AG20443 (cell line): ENCODE results near the gene SFMBT2.

Experiments
- DNase-seq: peaks from one replicate; pipeline ENCODE4 v3.0.0; 2012; ENCODE audit warnings: low spot score, mixed read lengths

Gene SFMBT2

GRCh38 chr10:7298495-7298894 is 112.3 kb downstream of the SFMBT2 start:
- DNase-seq = no peak

- no peak for DNase-seq
These were observed 113.7 kb downstream of the SFMBT2 start for GRCh38 chr10:7297094-7297493.

GRCh38 chr10:7296648-7297047 is 114.2 kb downstream of the SFMBT2 start:
- no peak for DNase-seq

- no peak for DNase-seq
These were observed 114.8 kb downstream of the SFMBT2 start for GRCh38 chr10:7296076-7296475.

GRCh38 chr10:7293378-7293920 is 117.4 kb downstream of the SFMBT2 start:
- no peak for DNase-seq

GRCh38 chr10:7291487-7292270 is 119.2 kb downstream of the SFMBT2 start:
- DNase-seq = no peak

- DNase-seq = no peak
These were observed 122.7 kb downstream of the SFMBT2 start for GRCh38 chr10:7288060-7288690.

GRCh38 chr10:7287377-7287776 is 123.5 kb downstream of the SFMBT2 start:
- no peak for DNase-seq

- no peak for DNase-seq
These were observed 125.1 kb downstream of the SFMBT2 start for GRCh38 chr10:7285522-7286322.

GRCh38 chr10:7283246-7283645 is 127.6 kb downstream of the SFMBT2 start:
- DNase-seq = no peak

GRCh38 chr10:7282457-7282856 is 128.4 kb downstream of the SFMBT2 start:
- DNase-seq = no peak

- DNase-seq = no peak
These were observed 129.4 kb downstream of the SFMBT2 start for GRCh38 chr10:7281429-7281828.

GRCh38 chr10:7279303-7279702 is 131.5 kb downstream of the SFMBT2 start:
- DNase-seq = no peak

- no peak for DNase-seq
These were observed 133.0 kb downstream of the SFMBT2 start for GRCh38 chr10:7277867-7278266.

- no peak for DNase-seq
These were observed 133.4 kb downstream of the SFMBT2 start for GRCh38 chr10:7277432-7277831.

GRCh38 chr10:7275761-7276440 is 134.9 kb downstream of the SFMBT2 start:
- no peak for DNase-seq

GRCh38 chr10:7274293-7274692 is 136.5 kb downstream of the SFMBT2 start:
- DNase-seq = no peak

- no peak for DNase-seq
These were observed 138.8 kb downstream of the SFMBT2 start for GRCh38 chr10:7272008-7272407.

GRCh38 chr10:7269988-7270387 is 140.8 kb downstream of the SFMBT2 start:
- no peak for DNase-seq

- no peak for DNase-seq
These were observed 143.7 kb downstream of the SFMBT2 start for GRCh38 chr10:7267142-7267541.

GRCh38 chr10:7265396-7266123 is 145.3 kb downstream of the SFMBT2 start:
- DNase-seq = no peak
